Suppressor macrophage treated with lipopolysaccharide for 4 hours (primary cell): ENCODE results near the gene PSMA5.
"Not testable (repeated sequence)": the region's sequence is repeated elsewhere in the genome, so short reads cannot be mapped to it uniquely, and the experiment has no call there.

Source experiments
- DNase-seq: peaks from one replicate; pipeline ENCODE4 v3.0.0-alpha.2; 2020

PSMA5 gene

DNA sequence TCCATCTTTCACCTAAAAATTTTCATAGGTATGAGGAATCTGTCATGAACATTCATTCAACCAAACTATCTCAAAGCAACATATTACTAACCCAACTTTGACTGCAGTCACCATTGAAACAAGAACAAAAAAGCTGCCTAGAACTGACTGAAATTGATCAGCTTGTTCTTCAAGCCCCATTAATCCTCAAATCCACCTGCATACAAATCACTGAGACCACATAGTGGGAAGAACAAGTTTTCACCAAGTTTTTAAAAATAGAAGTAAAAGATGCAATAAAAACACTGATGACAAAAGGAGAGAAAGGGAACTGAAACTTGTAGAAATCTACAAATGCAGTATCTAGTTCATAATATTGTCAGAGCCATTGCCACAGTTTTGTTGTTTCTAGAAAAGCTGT is 34.6 kb downstream of the PSMA5 start:
- DNase-seq, result peak; percentile 56

GRCh38 chr1:109391157-109391556 is 35.1 kb downstream of the PSMA5 start:
- DNase-seq, result no peak

GRCh38 chr1:109389638-109390341 is 36.5 kb downstream of the PSMA5 start:
- peak; percentile 52 for DNase-seq

GRCh38 chr1:109388884-109389637 is 37.2 kb downstream of the PSMA5 start:
- DNase-seq, result no peak

DNA sequence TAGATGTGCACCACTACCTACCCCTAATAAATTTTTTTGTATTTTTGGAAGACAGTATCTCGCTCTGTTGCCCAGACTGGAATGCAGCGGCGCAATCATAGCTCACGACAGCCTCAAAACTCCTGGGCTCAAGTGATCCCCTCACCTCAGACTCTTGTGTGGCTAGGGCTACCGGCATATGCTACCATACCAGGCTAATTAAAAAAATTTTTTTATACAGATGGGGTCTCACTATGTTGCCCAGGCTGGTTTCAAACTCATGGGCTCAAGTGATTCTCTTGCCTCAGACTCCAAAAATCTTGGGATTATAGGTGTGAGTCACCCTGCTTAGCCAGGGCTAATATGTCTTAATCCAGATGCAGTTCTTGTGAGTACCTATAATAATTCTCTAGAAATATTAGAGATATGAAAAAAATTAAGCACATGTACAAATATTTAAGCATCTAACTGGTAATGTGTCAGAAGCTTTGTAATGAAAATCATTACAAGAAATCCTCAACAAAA is 38.0 kb downstream of the PSMA5 start:
- no peak for DNase-seq

GRCh38 chr1:109386054-109386717 is 40.1 kb downstream of the PSMA5 start:
- no peak for DNase-seq

DNA sequence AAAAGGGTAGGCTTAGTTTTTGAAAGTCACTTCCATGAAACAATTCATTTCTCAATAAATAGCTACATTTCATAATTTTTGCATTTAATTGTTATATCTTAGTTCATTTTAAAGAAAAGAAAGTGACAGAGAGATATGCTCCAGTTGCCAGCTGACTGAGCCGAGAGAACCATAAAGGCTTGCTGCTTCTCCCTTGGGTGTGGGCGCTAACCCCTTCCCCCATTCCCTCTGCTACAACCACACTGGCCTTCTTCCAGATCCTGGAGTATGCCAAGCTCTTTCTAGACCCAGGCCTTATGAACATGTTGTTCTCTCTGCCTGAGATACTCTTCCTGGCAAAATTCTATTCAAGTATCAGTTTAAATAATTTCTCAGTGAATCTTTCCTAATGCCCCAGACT is 40.8 kb downstream of the PSMA5 start:
- no peak for DNase-seq

GRCh38 chr1:109383854-109384253 is 42.4 kb downstream of the PSMA5 start:
- no peak for DNase-seq

GRCh38 chr1:109383087-109383779 is 43.0 kb downstream of the PSMA5 start:
- no peak for DNase-seq

DNA sequence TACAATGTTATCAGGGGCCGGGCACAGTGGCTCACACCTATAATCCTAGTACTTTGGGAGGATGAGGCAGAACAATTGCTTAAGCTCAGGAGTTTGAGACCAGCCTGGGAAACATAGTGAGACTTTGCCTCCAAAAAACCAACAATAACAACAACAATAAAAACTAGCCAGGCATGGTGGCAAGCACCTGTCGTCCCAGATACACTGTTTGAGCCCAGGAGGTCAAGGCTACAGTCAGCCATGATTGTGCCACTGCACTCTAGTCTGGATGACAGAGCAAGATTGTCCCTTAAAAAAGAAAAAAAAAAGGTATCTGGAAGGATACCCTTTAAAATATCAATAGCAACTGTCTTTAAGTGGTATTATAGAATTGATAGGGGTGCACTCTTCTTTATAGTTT is 44.7 kb downstream of the PSMA5 start:
- no peak for DNase-seq

DNA sequence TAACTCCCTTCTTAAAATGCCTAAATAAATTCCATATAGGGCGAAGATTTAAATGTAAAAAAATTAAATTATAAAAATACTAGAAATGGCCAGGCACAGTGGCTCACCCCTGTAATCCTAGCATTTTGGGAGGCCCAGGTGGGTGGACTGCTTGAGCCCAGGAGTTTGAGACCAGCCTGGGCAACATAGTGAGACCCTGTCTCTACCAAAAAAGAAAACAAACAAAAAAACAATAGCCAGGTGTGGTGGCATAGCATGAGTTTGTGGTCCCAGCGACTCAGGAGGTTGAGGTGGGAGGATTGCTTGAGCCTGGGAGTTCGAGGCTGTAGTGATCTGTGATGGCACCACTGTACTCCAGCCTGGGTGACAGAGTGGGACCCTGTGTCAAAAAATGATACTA is 46.3 kb downstream of the PSMA5 start:
- DNase-seq, result no peak

GRCh38 chr1:109379422-109379821 is 46.8 kb downstream of the PSMA5 start:
- no peak for DNase-seq

DNA sequence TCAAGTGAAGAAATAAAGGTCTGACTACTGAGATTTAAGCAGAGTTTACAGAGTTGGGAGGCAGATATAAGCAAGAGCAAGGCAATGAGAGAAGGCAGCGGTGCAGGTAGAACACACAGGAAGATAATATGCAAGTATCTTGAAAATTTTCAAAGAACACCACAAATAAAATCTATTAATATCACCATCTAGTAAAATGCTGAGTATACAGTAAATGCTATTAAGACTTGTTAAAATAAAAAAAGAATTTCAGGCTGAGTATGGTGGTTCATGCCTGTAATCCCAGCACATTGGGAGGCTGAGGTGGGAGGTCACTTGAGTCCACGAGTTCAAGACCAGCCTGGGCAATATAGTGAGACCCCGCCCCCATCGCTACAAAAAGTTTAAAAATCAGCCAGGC is 48.5 kb downstream of the PSMA5 start:
- DNase-seq, result no peak

GRCh38 chr1:109373696-109374095 is 52.6 kb downstream of the PSMA5 start:
- DNase-seq, result not testable (repeated sequence)

DNA sequence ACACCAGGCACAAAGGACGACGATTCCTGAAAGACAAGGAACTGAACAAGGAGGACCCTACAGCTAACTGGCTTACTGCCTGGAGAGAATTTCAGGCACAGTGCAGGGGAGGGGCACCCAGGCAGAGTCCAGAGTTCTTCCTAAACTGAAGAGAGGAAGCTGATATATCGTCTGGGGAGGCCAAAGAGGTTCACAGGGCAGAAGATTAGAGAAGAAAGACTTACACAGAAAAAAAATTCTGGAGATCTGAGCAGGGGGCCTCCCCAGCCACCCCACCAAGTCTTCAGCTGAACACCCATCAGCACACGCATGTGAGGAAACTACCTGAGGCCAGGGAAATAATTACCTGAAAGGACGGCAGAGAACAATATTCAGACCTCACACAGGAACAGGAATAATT is 53.1 kb downstream of the PSMA5 start:
- DNase-seq, result no peak

GRCh38 chr1:109372281-109372680 is 54.0 kb downstream of the PSMA5 start:
- no peak for DNase-seq

DNA sequence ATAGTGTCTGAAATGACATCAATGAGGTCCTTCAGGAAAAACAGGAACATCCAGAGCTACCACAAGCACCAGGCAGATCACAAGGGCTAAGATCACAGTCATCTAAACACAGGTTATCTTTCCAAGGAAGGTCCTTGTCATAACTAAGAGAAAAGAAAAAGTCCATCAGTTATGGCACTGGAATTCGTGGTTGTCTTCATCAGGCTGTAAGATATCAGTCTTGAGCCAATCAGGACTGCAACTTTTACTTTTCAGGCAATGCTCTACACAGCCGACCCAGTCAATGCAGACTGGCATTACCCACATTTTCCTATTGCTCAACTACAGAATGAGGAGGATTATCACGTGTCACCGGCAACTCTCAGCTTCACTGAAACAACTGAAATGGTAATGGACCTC is 54.9 kb downstream of the PSMA5 start:
- DNase-seq, result peak; percentile 89

DNA sequence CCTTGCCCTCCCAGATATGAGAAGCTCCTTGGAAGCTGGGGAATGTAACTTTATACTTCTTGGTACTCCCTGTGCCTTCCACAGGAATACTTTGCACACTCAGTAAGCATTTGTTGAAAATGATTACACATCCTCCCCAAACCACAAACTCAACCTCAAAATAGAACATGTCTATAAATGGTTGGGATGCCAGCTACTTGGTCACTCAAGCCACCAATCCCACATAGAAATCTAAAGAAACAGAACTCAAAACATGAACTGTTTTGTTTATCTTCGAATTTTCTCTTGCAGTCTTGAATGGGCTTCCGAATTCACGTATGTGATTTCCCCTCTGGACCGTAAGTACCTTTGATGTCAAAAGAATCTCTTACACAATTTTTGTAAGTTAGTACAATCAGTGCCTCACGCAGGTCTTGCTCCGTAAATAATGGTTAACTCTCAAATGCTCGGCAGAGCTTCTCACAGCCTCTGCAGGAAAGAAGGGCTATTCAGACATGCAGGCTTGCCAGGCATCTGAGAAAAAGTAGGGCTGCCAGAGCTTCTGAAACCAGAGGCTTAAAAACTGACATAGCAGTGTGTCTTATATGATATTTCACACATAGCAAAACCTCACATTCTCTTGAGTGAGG is 55.4 kb downstream of the PSMA5 start:
- no peak for DNase-seq

DNA sequence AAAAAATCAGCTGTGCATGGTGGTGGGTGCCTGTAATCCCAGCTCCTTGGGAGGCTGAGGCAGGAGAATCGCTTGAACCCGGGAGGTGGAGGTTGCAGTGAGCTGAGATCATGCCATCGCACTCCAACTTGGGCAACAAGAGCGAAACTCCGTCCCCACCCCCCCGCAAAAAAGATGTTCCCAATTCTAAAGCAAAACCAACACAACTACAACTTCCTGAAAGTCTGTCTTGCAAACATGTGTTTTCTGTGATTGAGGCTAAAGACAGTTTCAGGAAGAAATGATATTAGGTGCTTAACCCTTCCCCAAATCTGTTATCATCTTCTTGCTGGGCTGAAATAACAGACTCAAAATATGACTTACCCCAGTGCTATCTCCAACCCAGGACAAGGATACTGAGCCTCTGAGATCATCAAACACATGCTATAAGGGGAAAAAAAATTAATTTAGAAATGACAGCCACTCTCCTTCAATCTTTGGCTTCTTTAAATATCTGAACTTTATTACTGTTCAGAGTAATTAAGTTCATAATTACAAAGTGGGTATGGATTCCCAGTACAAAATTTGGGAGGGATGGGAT is 57.0 kb downstream of the PSMA5 start:
- peak; percentile 75 for DNase-seq

DNA sequence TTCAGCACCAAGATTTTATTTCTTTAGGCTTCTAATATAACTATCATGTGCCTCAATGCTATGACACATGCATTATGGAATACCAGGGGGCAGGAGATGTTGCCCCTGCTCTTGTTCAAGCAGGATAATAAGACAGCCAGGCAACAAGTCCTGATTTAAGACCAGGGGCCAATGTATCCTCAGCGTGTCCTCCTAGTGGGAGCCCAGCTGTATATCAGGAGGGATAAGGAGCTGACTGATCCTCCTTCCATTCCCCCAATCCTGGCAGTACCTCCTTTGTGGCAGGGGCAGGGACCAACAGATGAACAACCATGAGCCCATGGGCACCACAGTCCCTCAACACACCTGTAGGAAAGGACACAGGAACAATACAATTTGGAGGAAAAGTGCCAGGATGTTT is 57.8 kb downstream of the PSMA5 start:
- DNase-seq, result no peak

- DNase-seq, result no peak
Measured at GRCh38 chr1:109367626-109368025, 58.6 kb downstream of the PSMA5 start.

GRCh38 chr1:109365642-109366204 is 60.5 kb downstream of the PSMA5 start:
- no peak for DNase-seq
